Measurements from ENCODE around the gene PIK3AP1. TPM values are rescaled to one million over a fixed set of nuclear protein-coding genes. Genes with fewer than 3 reads are reported as not detected.

Gene PIK3AP1
- total RNA-seq, 1 donor from 2014 or later: 6.7 TPM

DNA sequence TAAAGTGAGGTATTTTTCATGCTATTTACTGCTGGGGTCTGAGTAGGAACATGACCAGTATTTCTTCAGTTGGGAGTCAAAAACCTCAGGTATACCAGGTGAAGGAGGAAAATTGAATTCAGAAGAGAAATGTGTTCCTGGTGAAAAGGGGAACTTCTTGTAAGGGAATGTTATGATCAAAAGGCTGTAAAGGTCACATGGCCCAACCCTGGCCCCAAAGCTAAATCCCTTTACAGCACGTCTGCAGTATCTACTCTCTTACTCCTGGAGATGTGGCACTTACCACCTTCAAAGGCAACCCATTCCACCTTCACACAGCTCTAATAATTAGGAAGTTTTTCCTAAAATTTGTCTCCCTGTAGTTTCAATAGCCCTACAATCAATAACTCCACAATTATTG is 15.2 kb downstream of the PIK3AP1 start:
- no peak overlapping the region for H3K4me2 ChIP-seq (ENCODE audit: low read length)

DNA sequence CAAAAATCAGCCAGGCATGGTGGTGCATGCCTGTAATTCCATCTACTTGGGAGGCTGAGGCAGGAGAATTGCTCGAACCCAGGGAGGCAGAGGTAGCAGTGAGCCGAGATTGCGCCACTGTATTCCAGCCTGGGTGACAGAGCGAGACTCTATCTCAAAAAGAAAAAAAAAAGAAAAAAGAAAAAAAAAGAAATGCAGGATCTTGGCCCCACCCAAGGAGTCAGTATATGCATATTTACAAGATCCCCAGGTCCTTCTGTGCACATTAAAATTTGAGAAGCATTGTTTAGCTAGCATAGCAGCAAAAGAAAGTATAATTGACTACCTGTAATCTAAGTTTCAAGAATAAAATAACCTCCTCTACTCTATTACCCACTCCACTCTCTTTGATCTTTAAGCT is 15.8 kb downstream of the PIK3AP1 start:
- Histone ChIP-seq H3K9me3 (ENCODE audit: insufficient read depth, low read depth, low read length) (no peaks in the 10 kb centered on the region), H3K4me1 (ENCODE audit: insufficient read depth, low read length) (no peaks in the 10 kb centered on the region), H3K4me3 (ENCODE audit: insufficient read depth, low read depth, low read length) (no peak overlapping the region), H3K79me2 (ENCODE audit: insufficient read depth, low read length) (no peaks in the 10 kb centered on the region), H3K4me2 (ENCODE audit: low read length) (no peak overlapping the region), H3K9ac (ENCODE audit: low read length) (no peak overlapping the region), H3K36me3 (ENCODE audit: insufficient read depth, low read length) (no peaks in the 10 kb centered on the region), H2AFZ (ENCODE audit: low read depth, low read length) (no peak overlapping the region), H4K20me1 (ENCODE audit: insufficient read depth, low read length) (no peaks in the 10 kb centered on the region), H3K27ac (ENCODE audit: low read depth, low read length) (no peak overlapping the region), H3K27me3 (ENCODE audit: insufficient read depth, low read length) (no peaks in the 10 kb centered on the region)
- no peak overlapping the region for H3K27ac Mint-ChIP-seq (ENCODE audit: unreplicated experiment)
- H3K9me3 Mint-ChIP-seq (ENCODE audit: unreplicated experiment): no peaks in the 10 kb centered on the region
- no peaks in the 10 kb centered on the region for H3K4me1 Mint-ChIP-seq (ENCODE audit: low read depth, unreplicated experiment)
- no peak overlapping the region for H3K4me3 Mint-ChIP-seq (ENCODE audit: unreplicated experiment)
- DNase-seq (ENCODE audit: low read depth): no peak
- no peaks in the 10 kb centered on the region for H3K36me3 Mint-ChIP-seq (ENCODE audit: low read depth, unreplicated experiment)
- no peak for FAIRE-seq
- TF ChIP-seq EZH2 (IDR thresholded peaks at IDR 0.05; ENCODE audit: insufficient read depth, low read length): no peak
- TF ChIP-seq, protein P1, sequence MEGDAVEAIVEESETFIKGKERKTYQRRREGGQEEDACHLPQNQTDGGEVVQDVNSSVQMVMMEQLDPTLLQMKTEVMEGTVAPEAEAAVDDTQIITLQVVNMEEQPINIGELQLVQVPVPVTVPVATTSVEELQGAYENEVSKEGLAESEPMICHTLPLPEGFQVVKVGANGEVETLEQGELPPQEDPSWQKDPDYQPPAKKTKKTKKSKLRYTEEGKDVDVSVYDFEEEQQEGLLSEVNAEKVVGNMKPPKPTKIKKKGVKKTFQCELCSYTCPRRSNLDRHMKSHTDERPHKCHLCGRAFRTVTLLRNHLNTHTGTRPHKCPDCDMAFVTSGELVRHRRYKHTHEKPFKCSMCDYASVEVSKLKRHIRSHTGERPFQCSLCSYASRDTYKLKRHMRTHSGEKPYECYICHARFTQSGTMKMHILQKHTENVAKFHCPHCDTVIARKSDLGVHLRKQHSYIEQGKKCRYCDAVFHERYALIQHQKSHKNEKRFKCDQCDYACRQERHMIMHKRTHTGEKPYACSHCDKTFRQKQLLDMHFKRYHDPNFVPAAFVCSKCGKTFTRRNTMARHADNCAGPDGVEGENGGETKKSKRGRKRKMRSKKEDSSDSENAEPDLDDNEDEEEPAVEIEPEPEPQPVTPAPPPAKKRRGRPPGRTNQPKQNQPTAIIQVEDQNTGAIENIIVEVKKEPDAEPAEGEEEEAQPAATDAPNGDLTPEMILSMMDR (IDR thresholded peaks at IDR 0.05; ENCODE audit: insufficient read depth, low read depth, low read length): no peak
- H3K27me3 Mint-ChIP-seq (ENCODE audit: low read depth, unreplicated experiment): peaks cover 2% of the 10 kb centered on the region

More for the DNA sequence above, 15.2 kb downstream of the PIK3AP1 start:
- Mint-ChIP-seq H3K27ac (ENCODE audit: unreplicated experiment) (peak overlapping the region; percentile 14), H3K36me3 (ENCODE audit: low read depth, unreplicated experiment) (no peaks in the 10 kb centered on the region), H3K4me1 (ENCODE audit: low read depth, unreplicated experiment) (no peaks in the 10 kb centered on the region), H3K27me3 (ENCODE audit: low read depth, unreplicated experiment) (peaks cover 2% of the 10 kb centered on the region), H3K4me3 (ENCODE audit: unreplicated experiment) (no peak overlapping the region), H3K9me3 (ENCODE audit: unreplicated experiment) (no peaks in the 10 kb centered on the region)
- Histone ChIP-seq H2AFZ (ENCODE audit: low read depth, low read length) (no peak overlapping the region), H3K4me1 (ENCODE audit: insufficient read depth, low read length) (no peaks in the 10 kb centered on the region), H3K27me3 (ENCODE audit: insufficient read depth, low read length) (no peaks in the 10 kb centered on the region), H3K36me3 (ENCODE audit: insufficient read depth, low read length) (no peaks in the 10 kb centered on the region), H4K20me1 (ENCODE audit: insufficient read depth, low read length) (no peaks in the 10 kb centered on the region), H3K27ac (ENCODE audit: low read depth, low read length) (no peak overlapping the region), H3K9ac (ENCODE audit: low read length) (no peak overlapping the region), H3K79me2 (ENCODE audit: insufficient read depth, low read length) (no peaks in the 10 kb centered on the region), H3K4me3 (ENCODE audit: insufficient read depth, low read depth, low read length) (no peak overlapping the region), H3K9me3 (ENCODE audit: insufficient read depth, low read depth, low read length) (no peaks in the 10 kb centered on the region)
- no peak for FAIRE-seq
- DNase-seq (ENCODE audit: low read depth): no peak
- TF ChIP-seq EZH2 (IDR thresholded peaks at IDR 0.05; ENCODE audit: insufficient read depth, low read length): no peak
- TF ChIP-seq, protein P1 (IDR thresholded peaks at IDR 0.05; ENCODE audit: insufficient read depth, low read depth, low read length): no peak

DNA sequence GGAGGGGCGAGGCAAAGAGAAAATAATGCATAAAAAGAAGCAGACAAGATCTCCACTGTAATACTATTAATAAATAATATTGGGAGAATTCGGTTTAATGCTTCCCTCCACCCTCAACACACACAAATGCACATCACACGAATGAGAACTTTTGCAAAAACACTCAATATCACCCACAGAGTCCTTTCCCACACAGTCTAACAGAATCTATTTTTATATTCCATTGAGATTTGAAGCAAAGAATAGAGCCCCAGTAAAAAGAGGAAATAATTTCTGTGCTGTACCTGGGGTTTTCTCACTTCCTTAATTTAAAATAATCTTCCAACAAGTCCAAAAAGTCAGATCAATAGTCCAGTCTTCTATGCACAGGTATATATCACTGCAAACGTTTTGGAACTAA is 17.0 kb downstream of the PIK3AP1 start:
- FAIRE-seq (no peak), DNase-seq (ENCODE audit: low read depth) (no peak)
- H3K4me1 ChIP-seq (ENCODE audit: insufficient read depth, low read length): no peaks in the 10 kb centered on the region
- TF ChIP-seq, protein P1 (IDR thresholded peaks at IDR 0.05; ENCODE audit: insufficient read depth, low read depth, low read length): no peak
- no peak for TF ChIP-seq EZH2 (IDR thresholded peaks at IDR 0.05; ENCODE audit: insufficient read depth, low read length)
- H3K27ac ChIP-seq (ENCODE audit: low read depth, low read length): no peak overlapping the region
- H3K79me2 ChIP-seq (ENCODE audit: insufficient read depth, low read length): no peaks in the 10 kb centered on the region
- H2AFZ ChIP-seq (ENCODE audit: low read depth, low read length): no peak overlapping the region
- H4K20me1 ChIP-seq (ENCODE audit: insufficient read depth, low read length): no peaks in the 10 kb centered on the region
- Mint-ChIP-seq H3K27me3 (ENCODE audit: low read depth, unreplicated experiment) (peaks cover 2% of the 10 kb centered on the region), H3K4me3 (ENCODE audit: unreplicated experiment) (no peak overlapping the region), H3K27ac (ENCODE audit: unreplicated experiment) (no peak overlapping the region), H3K9me3 (ENCODE audit: unreplicated experiment) (no peaks in the 10 kb centered on the region), H3K4me1 (ENCODE audit: low read depth, unreplicated experiment) (no peaks in the 10 kb centered on the region), H3K36me3 (ENCODE audit: low read depth, unreplicated experiment) (no peaks in the 10 kb centered on the region)
- H3K27me3 ChIP-seq (ENCODE audit: insufficient read depth, low read length): no peaks in the 10 kb centered on the region
- H3K9ac ChIP-seq (ENCODE audit: low read length): no peak overlapping the region
- H3K4me2 ChIP-seq (ENCODE audit: low read length): no peak overlapping the region
- H3K9me3 ChIP-seq (ENCODE audit: insufficient read depth, low read depth, low read length): no peaks in the 10 kb centered on the region
- H3K36me3 ChIP-seq (ENCODE audit: insufficient read depth, low read length): no peaks in the 10 kb centered on the region
- no peak overlapping the region for H3K4me3 ChIP-seq (ENCODE audit: insufficient read depth, low read depth, low read length)

Measured in astrocyte (in vitro differentiated cells and primary cell).